ENCODE measurements around the gene PCGF1.

PCGF1 gene

GRCh38 chr2:74515981-74516633 is 8.6 kb upstream of the PCGF1 start:
- no peak for TF ChIP-seq CTCF (IDR thresholded peaks at IDR 0.05; ENCODE audit: low read depth, low read length)
- no peak overlapping the region for H3K4me3 ChIP-seq (ENCODE audit: low read depth, low read length)
- in situ Hi-C loops (cut with HindIII; ENCODE audit: low sequenced_read_pairs) = no loop called here
- no peak for DNase-seq (ENCODE audit: low read depth, low spot score)

- no peak overlapping the region for H3K4me3 ChIP-seq (ENCODE audit: low read depth, low read length)
- TF ChIP-seq CTCF (IDR thresholded peaks at IDR 0.05; ENCODE audit: low read depth, low read length) = no peak
- in situ Hi-C loops (cut with HindIII; ENCODE audit: low sequenced_read_pairs) = no loop called here
- DNase-seq (ENCODE audit: low read depth, low spot score) = no peak
Observed at GRCh38 chr2:74515271-74515980, 7.9 kb upstream of the PCGF1 start.

GRCh38 chr2:74514368-74515270 is 7.1 kb upstream of the PCGF1 start, which contains the start of gene TLX2:
Gene TLX2, plus strand, starts transcription at chr2:74514450. Its CDS starts 357 bp downstream, at chr2:74514807.
- DNase-seq (ENCODE audit: low read depth, low spot score) = no peak
- TF ChIP-seq CTCF (IDR thresholded peaks at IDR 0.05; ENCODE audit: low read depth, low read length) = no peak
- in situ Hi-C loops (cut with HindIII; ENCODE audit: low sequenced_read_pairs) = no loop called here
- H3K4me3 ChIP-seq (ENCODE audit: low read depth, low read length) = no peak within 1 kb of the TSS

GRCh38 chr2:74513605-74514367 is 6.3 kb upstream of the PCGF1 start:
- H3K4me3 ChIP-seq (ENCODE audit: low read depth, low read length) = no peak overlapping the region
- in situ Hi-C loops (cut with HindIII; ENCODE audit: low sequenced_read_pairs) = no loop called here
- no peak for TF ChIP-seq CTCF (IDR thresholded peaks at IDR 0.05; ENCODE audit: low read depth, low read length)
- no peak for DNase-seq (ENCODE audit: low read depth, low spot score)

GRCh38 chr2:74512744-74513604 is 5.5 kb upstream of the PCGF1 start:
- no peak for TF ChIP-seq CTCF (IDR thresholded peaks at IDR 0.05; ENCODE audit: low read depth, low read length)
- in situ Hi-C loops (cut with HindIII; ENCODE audit: low sequenced_read_pairs) = no loop called here
- DNase-seq (ENCODE audit: low read depth, low spot score) = no peak
- no peak overlapping the region for H3K4me3 ChIP-seq (ENCODE audit: low read depth, low read length)

Data from astrocyte of the spinal cord (primary cell).